HFF-Myc (cell line): ENCODE data around the gene KIRREL3.

Experiments used
- DNase-seq: peaks from one replicate; pipeline ENCODE4 v3.0.0-alpha.2; 2011; ENCODE audit warnings: low read depth; ENCODE audit errors: extremely low read depth
- H3K4me3 ChIP-seq: replicated peaks from 2 replicates; pipeline ENCODE4 v1.5.1; 2011; ENCODE audit warnings: low read depth, mild to moderate bottlenecking, control low read depth, low read length
- CTCF ChIP-seq: IDR thresholded peaks from 2 replicates; pipeline ENCODE4 v1.5.1; 2012; ENCODE audit warnings: mild to moderate bottlenecking, low read depth, low read length, control low read depth; ENCODE audit errors: missing control alignments

Gene KIRREL3

GRCh38 chr11:126410649-126411048, 589.9 kb downstream of the KIRREL3 start:
- no peak for DNase-seq
- no peak for TF ChIP-seq CTCF
- no peak overlapping the region for H3K4me3 ChIP-seq

- H3K4me3 ChIP-seq: no peak overlapping the region
- no peak for DNase-seq
- no peak for TF ChIP-seq CTCF
Measured at GRCh38 chr11:126409620-126409985, 591.0 kb downstream of the KIRREL3 start.

- DNase-seq: no peak
- no peak for TF ChIP-seq CTCF
- H3K4me3 ChIP-seq: no peak overlapping the region
Measured at GRCh38 chr11:126408901-126409619, 591.5 kb downstream of the KIRREL3 start.

- no peak overlapping the region for H3K4me3 ChIP-seq
- no peak for TF ChIP-seq CTCF
- no peak for DNase-seq
Measured at GRCh38 chr11:126408496-126408895, 592.1 kb downstream of the KIRREL3 start.

- no peak for TF ChIP-seq CTCF
- DNase-seq: no peak
Measured at GRCh38 chr11:126407682-126408288, 592.8 kb downstream of the KIRREL3 start.

GRCh38 chr11:126407101-126407521, 593.5 kb downstream of the KIRREL3 start:
- no peak for DNase-seq
- no peak overlapping the region for H3K4me3 ChIP-seq
- no peak for TF ChIP-seq CTCF

More at GRCh38 chr11:126407682-126408288, 592.8 kb downstream of the KIRREL3 start:
- no peak overlapping the region for H3K4me3 ChIP-seq
